ENCODE data around the gene DOCK1.

DNA sequence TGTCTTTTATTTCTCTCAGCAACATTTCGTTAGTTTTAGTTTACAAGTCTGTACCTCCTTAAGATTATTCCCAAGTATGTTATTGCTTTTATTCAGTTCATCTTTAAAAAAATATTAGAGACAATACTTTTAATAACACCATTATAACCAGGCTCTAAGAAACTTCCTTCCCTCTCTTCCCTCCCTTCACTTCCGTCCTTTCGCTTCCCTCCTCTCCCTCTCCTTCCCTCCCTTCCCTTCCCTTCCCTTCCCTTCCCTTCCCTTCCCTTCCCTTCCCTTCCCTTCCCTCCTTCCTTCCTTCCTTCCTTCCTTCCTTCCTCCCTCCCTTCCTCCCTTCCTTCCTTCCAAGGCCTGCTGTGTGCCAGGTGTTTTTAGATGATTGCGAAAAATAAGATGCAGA, 58.1 kb downstream of the DOCK1 start:
- TF ChIP-seq POLR2A (IDR thresholded peaks at IDR 0.05; ENCODE audit: extremely low read depth, insufficient read length) (no peak), MAX (IDR thresholded peaks at IDR 0.05; ENCODE audit: low read depth, low read length) (no peak)
- TF ChIP-seq, protein P1, sequence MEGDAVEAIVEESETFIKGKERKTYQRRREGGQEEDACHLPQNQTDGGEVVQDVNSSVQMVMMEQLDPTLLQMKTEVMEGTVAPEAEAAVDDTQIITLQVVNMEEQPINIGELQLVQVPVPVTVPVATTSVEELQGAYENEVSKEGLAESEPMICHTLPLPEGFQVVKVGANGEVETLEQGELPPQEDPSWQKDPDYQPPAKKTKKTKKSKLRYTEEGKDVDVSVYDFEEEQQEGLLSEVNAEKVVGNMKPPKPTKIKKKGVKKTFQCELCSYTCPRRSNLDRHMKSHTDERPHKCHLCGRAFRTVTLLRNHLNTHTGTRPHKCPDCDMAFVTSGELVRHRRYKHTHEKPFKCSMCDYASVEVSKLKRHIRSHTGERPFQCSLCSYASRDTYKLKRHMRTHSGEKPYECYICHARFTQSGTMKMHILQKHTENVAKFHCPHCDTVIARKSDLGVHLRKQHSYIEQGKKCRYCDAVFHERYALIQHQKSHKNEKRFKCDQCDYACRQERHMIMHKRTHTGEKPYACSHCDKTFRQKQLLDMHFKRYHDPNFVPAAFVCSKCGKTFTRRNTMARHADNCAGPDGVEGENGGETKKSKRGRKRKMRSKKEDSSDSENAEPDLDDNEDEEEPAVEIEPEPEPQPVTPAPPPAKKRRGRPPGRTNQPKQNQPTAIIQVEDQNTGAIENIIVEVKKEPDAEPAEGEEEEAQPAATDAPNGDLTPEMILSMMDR (IDR thresholded peaks at IDR 0.05; ENCODE audit: low read depth, low read length): no peak

Data from NB4 (cell line).